H1 (cell line): ENCODE data around the gene COLEC12. TPM values are rescaled to one million over a fixed set of nuclear protein-coding genes. Genes with fewer than 3 reads are reported as not detected.

ENCODE experiments used
- CTCF ChIA-PET: fragments of 300-600 bp; sonication (Branson Sonifier 250); formaldehyde crosslinking; loops from one replicate; lab custom pipeline; 2021; ENCODE audit not compliant: partially characterized antibody; lab: Charles Lee
- POLR2A ChIA-PET: fragments of 300-600 bp; sonication (Branson Sonifier 250); formaldehyde crosslinking; loops from one replicate; lab custom pipeline; 2021; ENCODE audit warnings: inconsistent platforms; ENCODE audit not compliant: partially characterized antibody; lab: Charles Lee
- DNase-seq, 2 experiments: peaks; one replicate each; pipeline versions ENCODE4 v3.0.0 to v3.0.0-alpha.2; 2010 to 2022; ENCODE audit warnings: low spot score in 2 of 2, low read depth in 1 of 2, mixed read lengths in 1 of 2
- FAIRE-seq: peaks from 2 replicates; lab custom pipeline; 2011; peaks lifted over from hg19 to GRCh38; lab: Jason Lieb, UNC
- H2AFZ ChIP-seq: 2 replicates; pipeline ENCODE4 v1.8.1; 2012; ENCODE audit warnings: low read length, inconsistent platforms
- H2AK5ac ChIP-seq: 2 replicates; pipeline ENCODE4 v1.6.1; 2013; ENCODE audit warnings: low read depth, low read length
- H2BK120ac ChIP-seq: replicated peaks from 2 replicates; pipeline ENCODE3; 2013; ENCODE audit warnings: low read depth, low read length, inconsistent platforms
- H2BK12ac ChIP-seq: 2 replicates; pipeline ENCODE4 v1.6.1; 2013; ENCODE audit warnings: low read depth, low read length
- H2BK15ac ChIP-seq: 2 replicates; pipeline ENCODE4 v1.6.1; 2013; ENCODE audit warnings: low read length
- H2BK20ac ChIP-seq: 2 replicates; pipeline ENCODE4 v1.6.1; 2013; ENCODE audit warnings: low read length
- H2BK5ac ChIP-seq: 2 replicates; pipeline ENCODE4 v1.6.1; 2013; ENCODE audit warnings: low read depth, low read length
- H3K14ac ChIP-seq: 2 replicates; pipeline ENCODE4 v1.6.1; 2013; ENCODE audit warnings: inconsistent platforms; ENCODE audit not compliant: insufficient read length
- H3K18ac ChIP-seq: 2 replicates; pipeline ENCODE4 v1.6.1; 2013; ENCODE audit warnings: low read length; ENCODE audit errors: extremely low read depth
- H3K23ac ChIP-seq: 2 replicates; pipeline ENCODE4 v1.6.1; 2013; ENCODE audit warnings: inconsistent platforms; ENCODE audit not compliant: insufficient read length
- H3K23me2 ChIP-seq: 2 replicates; pipeline ENCODE4 v1.6.1; 2013; ENCODE audit warnings: low read depth, low read length
- H3K27ac ChIP-seq: 2 replicates; pipeline ENCODE4 v1.6.1; 2011; ENCODE audit warnings: low read depth, low read length, inconsistent platforms
- H3K27me3 ChIP-seq, 4 experiments: replicated peaks in 1 of 4; 1 replicate in 1 of 4; 2 replicates in 3 of 4; pipeline versions ENCODE4 v1.6.1 to v1.8.1; 2011 to 2013; ENCODE audit warnings: low read length in 3 of 4, mild to moderate bottlenecking in 3 of 4, inconsistent platforms in 2 of 4, mixed read lengths in 2 of 4, moderate library complexity in 1 of 4; ENCODE audit not compliant: control insufficient read depth in 3 of 4, insufficient read depth in 3 of 4; ENCODE audit errors: extremely low read depth in 1 of 4
- H3K36me3 ChIP-seq, 4 experiments: 2 replicates each; pipeline versions ENCODE4 v1.6.1 to v1.8.1; 2011 to 2013; ENCODE audit warnings: mild to moderate bottlenecking in 4 of 4, low read length in 3 of 4, moderate library complexity in 2 of 4, control low read depth in 1 of 4, inconsistent platforms in 1 of 4; ENCODE audit not compliant: insufficient read depth in 4 of 4, control insufficient read depth in 2 of 4
- H3K4ac ChIP-seq: replicated peaks from 2 replicates; pipeline ENCODE3; 2013; ENCODE audit warnings: low read length, low read depth, mixed read lengths, inconsistent platforms; ENCODE audit not compliant: insufficient read length
- H3K4me1 ChIP-seq, 4 experiments: replicated peaks in 1 of 4; 1 replicate in 1 of 4; 2 replicates in 3 of 4; pipeline versions ENCODE4 v1.6.1 to v1.8.1; 2011 to 2013; ENCODE audit warnings: low read length in 3 of 4, inconsistent platforms in 2 of 4, mixed read lengths in 1 of 4; ENCODE audit not compliant: insufficient read depth in 4 of 4, control insufficient read depth in 3 of 4
- H3K4me2 ChIP-seq, 2 experiments: 2 replicates each; pipeline versions ENCODE4 v1.6.1 to v1.8.1; 2011 to 2013; ENCODE audit warnings: low read depth in 2 of 2, low read length in 2 of 2, control low read depth in 1 of 2, inconsistent platforms in 1 of 2, mild to moderate bottlenecking in 1 of 2; ENCODE audit not compliant: insufficient read depth in 1 of 2
- H3K4me3 ChIP-seq, 4 experiments: fragments of 200-600, 300-600 bp in 1 of 4; sonication (generic), shearing (Covaris generic), sonication (Bioruptor Twin) in 1 of 4; 2 replicates each; pipeline versions ENCODE4 v1.5.1 to v1.8.1; 2011 to 2016; ENCODE audit warnings: low read length in 4 of 4, low read depth in 3 of 4, control low read depth in 2 of 4, inconsistent platforms in 2 of 4, mild to moderate bottlenecking in 2 of 4, mixed read lengths in 1 of 4, moderate library complexity in 1 of 4; ENCODE audit not compliant: insufficient read depth in 2 of 4; ENCODE audit errors: extremely low read depth in 1 of 4
- H3K56ac ChIP-seq: replicated peaks from 2 replicates; pipeline ENCODE3; 2013; ENCODE audit warnings: low read depth, mild to moderate bottlenecking, mixed read lengths, low read length, inconsistent platforms; ENCODE audit not compliant: insufficient read length
- H3K79me1 ChIP-seq: 2 replicates; pipeline ENCODE4 v1.6.1; 2013; ENCODE audit warnings: low read depth, low read length, control low read depth
- H3K79me2 ChIP-seq, 2 experiments: 2 replicates each; pipeline versions ENCODE4 v1.6.1 to v1.8.1; 2012 to 2013; ENCODE audit warnings: low read length in 2 of 2, mild to moderate bottlenecking in 2 of 2, inconsistent platforms in 1 of 2; ENCODE audit not compliant: insufficient read depth in 2 of 2, control insufficient read depth in 1 of 2
- H3K9ac ChIP-seq, 4 experiments: replicated peaks in 1 of 4; 1 replicate in 1 of 4; 2 replicates in 3 of 4; pipeline versions ENCODE4 v1.6.1 to v1.8.1; 2011 to 2013; ENCODE audit warnings: low read depth in 3 of 4, low read length in 3 of 4, control low read depth in 2 of 4, mild to moderate bottlenecking in 2 of 4, moderate library complexity in 2 of 4, inconsistent platforms in 1 of 4; ENCODE audit errors: extremely low read depth in 1 of 4
- H3K9me3 ChIP-seq, 2 experiments: 2 replicates each; pipeline versions ENCODE4 v1.6.1 to v1.8.1; 2012 to 2013; ENCODE audit warnings: mild to moderate bottlenecking in 2 of 2, moderate library complexity in 2 of 2, control low read depth in 1 of 2, inconsistent platforms in 1 of 2, low read depth in 1 of 2, low read length in 1 of 2, mixed read lengths in 1 of 2; ENCODE audit not compliant: insufficient read depth in 2 of 2
- H4K20me1 ChIP-seq, 2 experiments: replicated peaks in 1 of 2; 2 replicates each; pipeline versions ENCODE3 to v1.8.1; 2011 to 2013; ENCODE audit warnings: inconsistent platforms in 2 of 2, low read length in 2 of 2, mild to moderate bottlenecking in 1 of 2; ENCODE audit not compliant: insufficient read depth in 2 of 2, control insufficient read depth in 1 of 2
- H4K5ac ChIP-seq: 2 replicates; pipeline ENCODE4 v1.6.1; 2013; ENCODE audit warnings: low read length, low read depth, mixed read lengths, inconsistent platforms; ENCODE audit not compliant: insufficient read length
- H4K8ac ChIP-seq: 2 replicates; pipeline ENCODE4 v1.8.0; 2013; ENCODE audit warnings: mild to moderate bottlenecking, moderate library complexity, low read length, inconsistent platforms; ENCODE audit not compliant: insufficient read depth; ENCODE audit errors: extremely low read depth
- H4K91ac ChIP-seq: replicated peaks from 2 replicates; pipeline ENCODE3; 2013; ENCODE audit warnings: low read length, mixed read lengths, inconsistent platforms; ENCODE audit not compliant: insufficient read length
- CHD2 ChIP-seq: IDR thresholded peaks from 2 replicates; pipeline ENCODE4 v1.6.1; 2012; ENCODE audit warnings: low read length, improper control_type of control experiment
- KDM1A ChIP-seq: fragments of 200-600, 300-600 bp; sonication (generic); IDR thresholded peaks from 2 replicates; pipeline ENCODE4 v1.7.1; 2016; ENCODE audit warnings: mild to moderate bottlenecking, low read length, borderline replicate concordance
- POLR2A ChIP-seq, 2 experiments: IDR thresholded peaks; 1 replicate in 1 of 2; 2 replicates in 1 of 2; pipeline ENCODE4 v1.6.1; 2011; ENCODE audit warnings: low read depth in 2 of 2, low read length in 2 of 2, mild to moderate bottlenecking in 2 of 2; ENCODE audit errors: control extremely low read depth in 1 of 2
- WGBS, 2 experiments: shearing (Covaris generic) in 1 of 2; methylation state at CpG; one replicate each; pipeline versions ENCODE4 v1.1.6 to v1.1.7; 2013 to 2015; ENCODE audit warnings: low lambda C conversion rate in 2 of 2, mixed read lengths in 2 of 2, inconsistent platforms in 1 of 2, low coverage in 1 of 2, missing lambda C conversion rate in 1 of 2; ENCODE audit not compliant: insufficient replicate concordance in 2 of 2, insufficient coverage in 1 of 2, insufficient read length in 1 of 2; ENCODE audit errors: extremely low coverage in 1 of 2, missing lambda C conversion rate in 1 of 2; 5-methylcytosine and 5-hydroxymethylcytosine counted together
- polyA plus RNA-seq, 7 experiments: library from polyadenylated mRNA; depleted of rRNA in 3 of 7; stranded (reverse) in 5 of 7; unstranded in 2 of 7; fragments of >200 nt in 5 of 7; fragments of 200-250 nt in 2 of 7; gene quantifications; 1 replicate in 5 of 7; 2 replicates in 1 of 7; 4 replicates in 1 of 7; pipeline versions ENCODE4 v1.2.1 to v1.2.3, GENCODE V29; 2011 to 2013; ENCODE audit warnings: missing spikeins in 2 of 7, mixed read lengths in 2 of 7
- total RNA-seq: library from RNA; stranded (reverse); fragmentation: NEBNext Ultra II Directional; extraction: Animal tissue kit (Norgen Biotek cat#: 25700); gene quantifications from 2 replicates; pipeline ENCODE4 v1.2.1, GENCODE V29; 2021

The COLEC12 gene
- total and polyA plus RNA-seq, 2 of the 8 experiments (the other 6 are each of a cell fraction or from before 2014, with no cell fraction given) = 0.44 to 2.3 TPM

GRCh38 chr18:486929-487740 is 13.4 kb downstream of the COLEC12 start:
- H4K5ac ChIP-seq = no peak overlapping the region
- no peak overlapping the region for H3K9ac ChIP-seq
- H3K18ac ChIP-seq = no peak overlapping the region
- H3K79me2 ChIP-seq = no peaks in the 10 kb centered on the region
- H2BK20ac ChIP-seq = no peak overlapping the region
- H2AK5ac ChIP-seq = no peak overlapping the region
- H4K91ac ChIP-seq = no peak overlapping the region
- H4K8ac ChIP-seq = no peak overlapping the region
- ChIA-PET CTCF (interaction anchor here (1.2 to 1.8 kb wide), 2 partner anchors 9 to 10 kb away, joined by 4 to 5 read pairs; no protein-coding TSS in a partner anchor), POLR2A (no interaction called here)
- H3K36me3 ChIP-seq = no peaks in the 10 kb centered on the region
- TF ChIP-seq CHD2 (no peak), POLR2A (IDR thresholded peaks at IDR 0.05; ENCODE audit: control extremely low read depth in 1 of 2, low read depth in 2 of 2, low read length in 2 of 2) (no peak), KDM1A (0 out of 2 replicates have a peak, but pooled peaks have one; percentile 19)
- H2BK5ac ChIP-seq = no peak overlapping the region
- no peak overlapping the region for H3K23ac ChIP-seq
- H2AFZ ChIP-seq = no peak overlapping the region
- H3K27me3 ChIP-seq = no peaks in the 10 kb centered on the region; a peak in 1 of 7 replicates
- WGBS, 2 experiments = 75 to 100% methylated on average over 1 to 3 of the region's 3 CpGs
- no peaks in the 10 kb centered on the region for H3K79me1 ChIP-seq
- H3K56ac ChIP-seq = no peak overlapping the region
- DNase-seq = no peak
- no peak overlapping the region for H3K4me2 ChIP-seq
- no peak overlapping the region for H2BK120ac ChIP-seq
- H3K9me3 ChIP-seq = peaks cover 0 to 3% of the 10 kb centered on the region in 2 experiments; a peak in 2 of 4 replicates
- H3K4me1 ChIP-seq = peaks cover 0 to 4% (median 0%) of the 10 kb centered on the region in 4 experiments; a peak in 1 of 7 replicates
- no peaks in the 10 kb centered on the region for H3K23me2 ChIP-seq
- no peak overlapping the region for H2BK15ac ChIP-seq
- no peak overlapping the region for H2BK12ac ChIP-seq
- H3K27ac ChIP-seq = no peak overlapping the region
- H3K4me3 ChIP-seq = no peak overlapping the region
- no peaks in the 10 kb centered on the region for H4K20me1 ChIP-seq
- H3K4ac ChIP-seq = no peak overlapping the region
- H3K14ac ChIP-seq = no peak overlapping the region
- no peak for FAIRE-seq
